CD4-positive, alpha-beta T cell treated with Interferon gamma for 1 hour (primary cell): ENCODE data around the gene NPTX1.

Experiments used
- DNase-seq: peaks from one replicate; pipeline ENCODE4 v3.0.0-alpha.2; 2020

NPTX1 gene

DNA sequence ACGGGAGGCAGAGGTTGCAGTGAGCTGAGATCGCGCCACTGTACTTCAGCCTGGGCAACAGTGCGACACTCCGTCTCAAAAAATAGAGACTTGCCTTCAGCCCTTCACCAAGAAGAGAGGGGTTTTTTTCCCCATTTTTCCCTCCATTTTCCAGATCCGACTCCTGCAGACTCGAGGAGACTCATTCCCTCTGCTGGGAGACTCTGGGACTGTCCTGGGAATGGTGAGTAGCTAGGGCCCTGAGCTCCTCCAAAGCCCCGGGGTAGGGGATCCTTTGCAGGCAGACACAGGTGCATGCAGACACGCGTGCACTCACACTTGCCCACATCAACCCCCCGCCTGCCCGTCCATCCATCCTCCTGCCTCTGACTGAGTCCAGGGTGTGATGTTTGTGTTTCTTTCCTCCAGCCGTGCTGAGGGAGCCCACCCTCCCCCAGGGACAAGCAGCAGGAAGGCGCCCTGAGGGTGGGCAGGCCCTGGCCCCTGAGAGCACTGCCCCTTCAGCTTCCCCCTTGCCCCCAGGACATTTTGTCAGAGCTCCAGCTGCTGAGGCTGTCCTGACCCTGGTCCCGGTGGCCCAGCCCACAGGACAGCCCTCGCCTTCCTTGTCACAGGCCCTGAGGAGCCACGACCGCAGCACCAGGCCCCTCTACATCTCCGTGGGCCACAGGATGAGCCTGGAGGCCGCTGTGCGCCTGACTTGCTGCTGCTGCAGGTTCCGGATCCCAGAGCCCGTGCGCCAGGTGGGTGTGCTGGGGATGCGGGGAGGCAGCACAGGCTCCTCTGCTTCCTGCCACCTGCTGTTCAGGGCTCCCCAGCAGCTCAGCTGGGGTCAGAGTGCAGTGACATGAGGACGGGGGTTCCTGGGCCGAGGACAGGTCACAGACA, 51.3 kb downstream of the NPTX1 start:
- DNase-seq, result no peak

DNA sequence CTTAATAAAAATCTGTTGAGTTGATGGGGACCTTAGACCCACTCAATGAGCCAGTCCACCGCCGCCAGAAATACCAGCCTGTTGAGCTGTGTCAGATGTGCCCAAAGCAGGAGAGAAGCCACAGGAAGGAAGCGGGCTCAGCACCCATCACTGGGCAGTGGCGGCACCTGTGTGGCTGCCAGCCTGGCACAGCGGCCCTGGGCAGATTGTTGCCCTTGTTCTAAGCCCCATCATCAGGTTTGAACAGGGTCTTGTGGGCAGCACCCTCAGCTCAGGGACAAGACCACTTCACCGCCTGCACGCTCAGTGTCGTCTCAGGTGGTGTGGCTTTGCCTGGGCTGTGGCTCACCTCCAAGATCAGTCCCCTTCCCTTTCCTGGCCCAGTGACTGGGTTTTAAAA, 52.1 kb downstream of the NPTX1 start:
- DNase-seq, result no peak

DNA sequence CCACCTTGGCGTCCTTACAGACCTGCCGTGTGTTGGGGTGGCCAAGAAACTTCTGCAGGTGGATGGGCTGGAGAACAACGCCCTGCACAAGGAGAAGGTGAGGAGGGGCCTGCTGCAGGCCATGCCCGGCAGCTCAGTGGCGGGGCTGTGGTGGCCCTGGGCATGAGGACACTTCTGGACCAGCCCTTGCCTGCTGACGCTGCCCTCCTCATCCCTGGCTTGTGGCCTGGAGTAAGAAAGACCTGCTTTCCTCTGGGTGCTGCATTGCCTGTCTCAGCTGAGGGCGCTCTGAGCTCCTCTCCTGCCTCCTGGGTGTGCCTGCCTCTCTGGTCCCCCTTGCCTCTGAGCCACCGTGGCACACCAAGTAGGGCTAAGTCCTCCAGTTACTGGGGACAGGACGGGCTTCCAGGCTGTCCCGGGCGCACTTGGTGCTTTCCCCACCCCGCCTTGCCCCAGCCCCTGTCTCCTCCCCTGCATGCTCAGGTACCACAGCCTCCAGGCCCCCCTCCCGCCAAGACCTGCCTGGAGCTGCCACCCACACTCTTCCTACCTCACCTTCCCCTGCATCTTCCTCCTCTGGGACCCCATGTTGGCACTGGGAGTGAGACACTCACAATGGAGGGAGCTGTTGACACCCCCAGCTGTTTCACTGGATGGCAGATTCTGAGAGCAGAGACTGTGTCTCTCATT, 52.7 kb downstream of the NPTX1 start:
- no peak for DNase-seq

DNA sequence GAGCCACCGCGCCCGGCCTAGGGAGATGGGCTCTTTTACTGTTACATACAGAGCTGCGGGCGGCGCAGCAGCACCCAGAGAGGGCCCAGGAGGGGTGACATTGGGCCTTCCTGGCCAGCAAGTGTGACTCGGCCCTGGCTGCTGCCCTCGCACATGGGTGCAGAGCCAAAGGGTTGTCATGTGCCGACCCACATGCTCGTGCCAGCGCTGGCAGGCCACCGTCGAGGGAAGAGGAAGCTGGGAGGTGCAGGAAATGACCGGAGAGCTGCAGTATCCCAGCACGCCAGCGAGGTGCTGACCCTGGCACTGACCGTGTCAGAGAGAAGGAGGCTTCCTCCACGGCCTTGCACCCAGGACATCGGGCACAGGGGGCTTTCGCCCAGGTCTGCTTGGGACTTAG, 53.4 kb downstream of the NPTX1 start:
- DNase-seq, result no peak

DNA sequence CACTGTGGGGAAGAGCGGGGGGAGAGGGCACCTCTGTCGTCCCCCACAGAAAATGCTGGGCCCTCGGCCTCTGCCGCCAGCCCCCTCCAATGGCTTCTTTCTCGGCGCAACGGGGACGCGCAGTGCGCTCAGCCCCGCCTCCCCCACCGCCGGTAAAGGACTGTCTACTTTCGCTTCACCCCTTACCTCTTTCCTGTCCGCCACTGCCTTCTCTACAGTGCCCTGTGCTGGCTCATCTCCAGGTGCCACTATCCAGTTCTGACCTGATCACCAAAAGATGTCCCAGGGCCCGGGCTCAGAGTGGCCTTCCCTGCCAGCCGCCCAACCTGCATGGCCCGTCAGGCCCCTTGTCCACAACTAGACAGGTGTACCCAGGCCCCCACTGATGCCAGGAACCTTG, 54.1 kb downstream of the NPTX1 start:
- no peak for DNase-seq

DNA sequence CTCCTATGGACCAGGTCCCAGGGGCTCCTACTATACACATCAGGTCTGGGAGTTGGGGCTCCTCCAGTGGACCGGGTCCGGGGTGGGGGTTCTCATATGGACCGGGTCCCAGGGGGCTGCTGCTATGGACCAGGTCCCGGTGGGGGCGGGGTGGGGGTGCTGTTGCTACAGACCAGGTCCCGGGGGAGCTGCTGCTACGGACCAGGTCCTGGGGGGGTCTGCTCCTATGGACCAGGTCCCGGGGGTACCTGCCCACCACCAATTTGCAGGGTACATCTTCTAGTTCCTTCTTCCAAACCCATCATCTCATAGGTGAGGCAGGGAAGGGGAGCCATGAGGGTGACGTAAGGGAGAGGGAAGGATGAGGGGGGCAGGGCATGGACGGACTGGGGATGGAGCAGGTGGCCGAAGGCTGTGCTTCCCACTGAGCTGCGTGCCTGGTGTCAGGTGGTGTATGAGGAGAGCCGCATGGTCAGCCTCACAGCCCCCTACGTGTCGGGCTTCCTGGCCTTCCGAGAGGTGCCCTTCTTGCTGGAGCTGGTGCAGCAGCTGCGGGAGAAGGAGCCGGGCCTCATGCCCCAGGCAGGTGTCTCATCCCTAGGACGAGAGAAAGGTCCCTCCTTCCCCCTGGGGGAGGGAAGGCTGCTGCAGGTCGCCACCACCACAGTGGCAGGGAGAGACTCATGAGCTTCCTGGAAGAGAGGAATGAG, 54.9 kb downstream of the NPTX1 start:
- no peak for DNase-seq

DNA sequence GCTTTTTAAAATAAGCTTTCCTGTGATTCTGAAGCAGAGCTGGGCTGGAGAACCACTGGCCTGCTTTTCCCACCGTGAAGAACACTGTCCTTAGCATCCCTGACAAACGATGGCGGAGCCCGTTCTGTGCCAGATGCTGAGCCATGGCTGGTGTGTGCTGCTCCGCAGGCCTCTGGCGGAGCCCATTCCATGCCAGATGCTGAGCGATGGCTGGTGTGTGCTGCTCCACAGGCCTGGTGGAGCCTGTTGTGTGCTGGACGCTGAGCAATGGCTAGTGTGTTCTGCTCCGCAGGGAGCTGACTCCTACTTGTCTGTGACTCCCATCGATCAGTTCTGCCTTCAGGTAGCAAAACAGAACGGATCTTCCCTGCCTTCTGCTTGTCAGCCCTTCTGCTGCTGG, 57.2 kb downstream of the NPTX1 start:
- no peak for DNase-seq

DNA sequence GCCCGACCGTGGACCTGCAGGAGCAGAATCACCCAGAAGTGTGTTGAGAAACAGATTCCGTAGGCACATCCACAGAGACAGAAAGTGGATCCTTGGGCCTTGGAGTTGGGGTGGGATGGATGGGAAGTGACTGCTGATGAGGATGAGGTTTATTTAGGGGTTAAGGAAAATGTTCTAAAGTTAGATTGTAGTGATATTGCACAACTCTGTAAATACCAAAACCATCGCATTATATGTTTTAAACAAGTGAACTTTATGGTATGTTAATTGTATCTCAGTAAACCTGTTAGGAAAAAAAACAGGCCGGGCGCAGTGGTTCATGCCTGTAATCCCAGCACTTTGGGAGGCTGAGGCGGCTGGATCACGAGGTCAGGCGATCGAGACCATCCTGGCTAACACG, 57.8 kb downstream of the NPTX1 start:
- no peak for DNase-seq
